ENCODE measurements around the gene COL4A2. TPM values are rescaled to one million over a fixed set of nuclear protein-coding genes. Genes with fewer than 3 reads are reported as not detected.

The COL4A2 gene
- total and polyA plus RNA-seq, 9 donors = 59.5 to 171 (median 136) TPM

- Histone ChIP-seq H3K9me3 (no peaks in the 10 kb centered on the region), H3K4me3 (peak overlapping the region; percentile 85), H3K36me3 (no peaks in the 10 kb centered on the region), H3K27me3 (no peaks in the 10 kb centered on the region), H3K4me1 (ENCODE audit: insufficient read depth) (peaks cover 28% of the 10 kb centered on the region), H3K27ac (peak overlapping the region in 1 of 2 donors; percentile 93)
- DNase-seq = peak in 1 of 5 donors; percentile 19
- intact Hi-C loops (cut with DNase I) = loop anchor here (5.0 to 10.0 kb wide), 6 partner anchors 55 to 105 kb away; no protein-coding TSS in a partner anchor
- no peak for TF ChIP-seq POLR2A (IDR thresholded peaks at IDR 0.05)
- TF ChIP-seq, protein P1, sequence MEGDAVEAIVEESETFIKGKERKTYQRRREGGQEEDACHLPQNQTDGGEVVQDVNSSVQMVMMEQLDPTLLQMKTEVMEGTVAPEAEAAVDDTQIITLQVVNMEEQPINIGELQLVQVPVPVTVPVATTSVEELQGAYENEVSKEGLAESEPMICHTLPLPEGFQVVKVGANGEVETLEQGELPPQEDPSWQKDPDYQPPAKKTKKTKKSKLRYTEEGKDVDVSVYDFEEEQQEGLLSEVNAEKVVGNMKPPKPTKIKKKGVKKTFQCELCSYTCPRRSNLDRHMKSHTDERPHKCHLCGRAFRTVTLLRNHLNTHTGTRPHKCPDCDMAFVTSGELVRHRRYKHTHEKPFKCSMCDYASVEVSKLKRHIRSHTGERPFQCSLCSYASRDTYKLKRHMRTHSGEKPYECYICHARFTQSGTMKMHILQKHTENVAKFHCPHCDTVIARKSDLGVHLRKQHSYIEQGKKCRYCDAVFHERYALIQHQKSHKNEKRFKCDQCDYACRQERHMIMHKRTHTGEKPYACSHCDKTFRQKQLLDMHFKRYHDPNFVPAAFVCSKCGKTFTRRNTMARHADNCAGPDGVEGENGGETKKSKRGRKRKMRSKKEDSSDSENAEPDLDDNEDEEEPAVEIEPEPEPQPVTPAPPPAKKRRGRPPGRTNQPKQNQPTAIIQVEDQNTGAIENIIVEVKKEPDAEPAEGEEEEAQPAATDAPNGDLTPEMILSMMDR (IDR thresholded peaks at IDR 0.05) = no peak
- TF ChIP-seq EP300 (IDR thresholded peaks at IDR 0.05) = no peak
- WGBS, 3 donors = 79 to 90% (median 82%) methylated on average over 16 of the region's 16 CpGs
Measured at GRCh38 chr13:110309661-110310524, 2.8 kb downstream of the COL4A2 start.

GRCh38 chr13:110310541-110311442 lies 3.7 kb downstream of the COL4A2 start:
- no peak for TF ChIP-seq POLR2A (IDR thresholded peaks at IDR 0.05)
- no peak for TF ChIP-seq EP300 (IDR thresholded peaks at IDR 0.05)
- TF ChIP-seq, protein P1 (IDR thresholded peaks at IDR 0.05) = no peak
- DNase-seq = peak in 1 of 5 donors; percentile 10
- intact Hi-C loops (cut with DNase I) = loop anchor here in 1 of 4 donors (10.0 kb wide), 1 partner anchor 104 kb away; no protein-coding TSS in a partner anchor
- no peak overlapping the region for H3K4me3 ChIP-seq
- no peak overlapping the region for H3K27ac ChIP-seq
- H3K36me3 ChIP-seq = no peaks in the 10 kb centered on the region
- WGBS, 3 donors = 71 to 82% (median 71%) methylated on average over 14 of the region's 14 CpGs
- H3K4me1 ChIP-seq (ENCODE audit: insufficient read depth) = peaks cover 28% of the 10 kb centered on the region
- no peaks in the 10 kb centered on the region for H3K9me3 ChIP-seq
- H3K27me3 ChIP-seq = no peaks in the 10 kb centered on the region

GRCh38 chr13:110311443-110312338 lies 4.6 kb downstream of the COL4A2 start:
- Histone ChIP-seq H3K4me1 (ENCODE audit: insufficient read depth) (peaks cover 33% of the 10 kb centered on the region), H3K27me3 (no peaks in the 10 kb centered on the region), H3K4me3 (peak overlapping the region; percentile 1), H3K27ac (no peak overlapping the region), H3K9me3 (no peaks in the 10 kb centered on the region), H3K36me3 (no peaks in the 10 kb centered on the region)
- intact Hi-C loops (cut with DNase I) = loop anchor here in 1 of 4 donors (10.0 kb wide), 1 partner anchor 103 kb away; no protein-coding TSS in a partner anchor
- DNase-seq = peak in 1 of 5 donors; percentile 24
- WGBS, 3 donors = 64 to 72% (median 67%) methylated on average over 29 to 30 of the region's 30 CpGs
- TF ChIP-seq EP300 (IDR thresholded peaks at IDR 0.05) = no peak
- TF ChIP-seq, protein P1 (IDR thresholded peaks at IDR 0.05) = no peak
- no peak for TF ChIP-seq POLR2A (IDR thresholded peaks at IDR 0.05)

Measured in ovary (tissue), 9 donors.